ENCODE measurements around the gene COL23A1. TPM values are rescaled to one million over a fixed set of nuclear protein-coding genes. Genes with fewer than 3 reads are reported as not detected.
"Not testable (repeated sequence)": the region's sequence is repeated elsewhere in the genome, so short reads cannot be mapped to it uniquely, and the experiment has no call there.

Gene COL23A1
- polyA plus RNA-seq, 3 donors = 0.11 to 0.21 TPM; not detected in 1

GRCh38 chr5:178240341-178240741, 349.9 kb downstream of the COL23A1 start:
- intact Hi-C loops (cut with micrococcal nuclease) = no loop called here
- Histone ChIP-seq H3K27ac (ENCODE audit: low read depth in 1 of 2, low read length in 2 of 2) (peak overlapping the region; percentile 62 to 83), H3K4me3 (replicated peaks in 1 of 3; ENCODE audit: low read depth in 2 of 3, low read length in 3 of 3) (peak overlapping the region in 1 of 3 experiments; percentile 45), H3K79me2 (ENCODE audit: insufficient read depth, low read length) (no peaks in the 10 kb centered on the region), H3K4me1 (ENCODE audit: control insufficient read depth in 1 of 2, insufficient read depth in 2 of 2, low read length in 2 of 2) (peaks cover 76 to 86% of the 10 kb centered on the region in 2 donors), H3K9me3 (replicated peaks in 1 of 2; ENCODE audit: control insufficient read depth in 1 of 2, insufficient read depth in 1 of 2, low read length in 2 of 2) (no peaks in the 10 kb centered on the region), H4K20me1 (ENCODE audit: insufficient read depth, low read length) (no peaks in the 10 kb centered on the region), H3K9ac (ENCODE audit: insufficient read depth, low read length, poor library complexity, severe bottlenecking) (peak overlapping the region; percentile 47), H2AFZ (ENCODE audit: insufficient read depth, low read depth, low read length, poor library complexity, severe bottlenecking) (peak overlapping the region; percentile 79), H3K27me3 (ENCODE audit: control insufficient read depth in 2 of 2, insufficient read depth in 2 of 2, low read length in 2 of 2) (no peaks in the 10 kb centered on the region), H3K4me2 (replicated peaks; ENCODE audit: extremely low read depth, low read length, poor library complexity, severe bottlenecking) (peak overlapping the region; percentile 59), H3K36me3 (replicated peaks in 1 of 2; ENCODE audit: control insufficient read depth in 1 of 2, insufficient read depth in 2 of 2, low read length in 2 of 2) (no peaks in the 10 kb centered on the region)
- 38% methylated on average over 18 of the region's 19 CpGs for WGBS (ENCODE audit: insufficient coverage)
- H3K9me3 Mint-ChIP-seq = peaks cover 0 to 4% (median 0%) of the 10 kb centered on the region in 7 donors
- no peaks in the 10 kb centered on the region for H3K36me3 Mint-ChIP-seq
- TF ChIP-seq CTCF (IDR thresholded peaks at IDR 0.05) = no peak
- peaks cover 0 to 2% (median 2%) of the 10 kb centered on the region in 3 donors for H3K27me3 Mint-ChIP-seq (ENCODE audit: low read depth in 3 of 3)
- no peak for DNase-seq
- H3K4me1 Mint-ChIP-seq = peaks cover 68% of the 10 kb centered on the region
- H3K27ac Mint-ChIP-seq = peak overlapping the region; percentile 75 to 93 (median 90)
- H3K4me3 Mint-ChIP-seq = peak overlapping the region; percentile 59 to 69

DNA sequence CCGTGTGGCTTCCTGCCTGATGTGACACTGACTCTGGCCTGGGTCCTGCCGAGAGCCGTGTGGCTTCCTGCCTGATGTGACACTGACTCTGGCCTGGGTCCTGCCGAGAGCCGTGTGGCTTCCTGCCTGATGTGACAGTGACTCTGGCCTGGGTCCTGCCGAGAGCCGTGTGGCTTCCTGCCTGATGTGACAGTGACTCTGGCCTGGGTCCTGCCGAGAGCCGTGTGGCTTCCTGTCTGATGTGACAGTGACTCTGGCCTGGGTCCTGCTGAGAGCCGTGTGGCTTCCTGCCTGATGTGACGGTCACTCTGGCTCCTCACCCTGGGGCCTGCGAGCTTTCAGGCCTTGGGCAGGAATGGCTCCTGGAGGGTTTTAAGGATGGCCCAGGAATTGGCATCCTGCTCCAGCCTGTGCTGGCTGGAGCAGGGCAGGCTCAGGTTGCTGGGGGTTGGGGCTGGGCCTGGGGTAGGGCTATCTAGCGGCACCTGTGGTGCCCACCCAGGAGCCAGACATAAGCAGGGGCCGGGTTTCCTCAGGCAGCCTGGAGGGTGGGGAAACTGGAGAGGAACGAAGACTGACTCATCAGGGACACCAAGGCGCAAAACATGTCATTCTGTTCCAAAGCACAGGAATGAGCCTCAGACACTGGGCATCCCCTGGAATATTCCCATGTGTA, 350.4 kb downstream of the COL23A1 start:
- intact Hi-C loops (cut with micrococcal nuclease); H3K9me3 Mint-ChIP-seq; H3K27me3 Mint-ChIP-seq (ENCODE audit: low read depth in 3 of 3); H3K36me3 ChIP-seq (replicated peaks in 1 of 2; ENCODE audit: control insufficient read depth in 1 of 2, insufficient read depth in 2 of 2, low read length in 2 of 2); H3K27me3 ChIP-seq (ENCODE audit: control insufficient read depth in 2 of 2, insufficient read depth in 2 of 2, low read length in 2 of 2); H3K36me3 Mint-ChIP-seq; H4K20me1 ChIP-seq (ENCODE audit: insufficient read depth, low read length); H3K79me2 ChIP-seq (ENCODE audit: insufficient read depth, low read length); H3K9me3 ChIP-seq (replicated peaks in 1 of 2; ENCODE audit: control insufficient read depth in 1 of 2, insufficient read depth in 1 of 2, low read length in 2 of 2): not testable (repeated sequence)
- H3K27ac ChIP-seq (ENCODE audit: low read depth in 1 of 2, low read length in 2 of 2) = peak overlapping the region; percentile 66 to 86
- H3K9ac ChIP-seq (ENCODE audit: insufficient read depth, low read length, poor library complexity, severe bottlenecking) = peak overlapping the region; percentile 47
- H3K4me3 ChIP-seq (replicated peaks in 1 of 3; ENCODE audit: low read depth in 2 of 3, low read length in 3 of 3) = peak overlapping the region in 1 of 3 experiments; percentile 45
- 1% methylated on average over 12 of the region's 16 CpGs for WGBS (ENCODE audit: insufficient coverage)
- peak overlapping the region; percentile 59 for H3K4me2 ChIP-seq (replicated peaks; ENCODE audit: extremely low read depth, low read length, poor library complexity, severe bottlenecking)
- peak overlapping the region; percentile 77 to 93 (median 89) for H3K27ac Mint-ChIP-seq
- H2AFZ ChIP-seq (ENCODE audit: insufficient read depth, low read depth, low read length, poor library complexity, severe bottlenecking) = peak overlapping the region; percentile 79
- peak; percentile 55 to 76 (median 58) for DNase-seq
- peak overlapping the region; percentile 59 to 64 for H3K4me3 Mint-ChIP-seq
- peaks cover 74% of the 10 kb centered on the region for H3K4me1 Mint-ChIP-seq
- peaks cover 80 to 91% of the 10 kb centered on the region in 2 donors for H3K4me1 ChIP-seq (ENCODE audit: control insufficient read depth in 1 of 2, insufficient read depth in 2 of 2, low read length in 2 of 2)
